Measurements from ENCODE around the gene DBN1. TPM values are rescaled to one million over a fixed set of nuclear protein-coding genes. Genes with fewer than 3 reads are reported as not detected.

The DBN1 gene
- total RNA-seq, 2 donors from 2014 or later, result 69.5 to 98.8 TPM

DNA sequence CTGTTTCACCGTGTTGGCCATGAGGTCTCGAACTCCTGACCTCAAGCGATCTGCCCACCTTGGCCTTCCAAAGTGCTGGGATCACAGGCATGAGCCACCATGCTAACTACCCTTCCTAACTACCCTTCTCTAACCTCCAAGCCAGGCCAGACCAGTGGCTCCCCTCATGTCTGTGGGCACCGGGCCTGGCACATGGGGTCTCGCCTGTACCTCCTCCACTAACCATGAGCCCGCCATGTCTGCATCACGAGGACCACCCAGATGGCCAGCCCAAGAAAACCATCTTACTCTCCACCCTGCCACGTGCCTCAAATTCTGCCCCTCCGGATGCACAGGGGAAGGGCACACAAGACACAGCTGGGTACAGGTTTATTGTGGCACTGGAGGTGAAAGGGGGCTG, 9.6 kb upstream of the DBN1 start:
- Mint-ChIP-seq H3K9me3 (no peaks in the 10 kb centered on the region), H3K4me1 (ENCODE audit: low read depth) (peaks cover 31% of the 10 kb centered on the region), H3K4me3 (no peak overlapping the region), H3K27me3 (ENCODE audit: low read depth) (no peaks in the 10 kb centered on the region), H3K36me3 (ENCODE audit: insufficient read depth in 2 of 2) (peaks cover 2 to 5% of the 10 kb centered on the region in 2 donors), H3K27ac (peak overlapping the region; percentile 36)
- ATAC-seq (replicated peaks in 1 of 2), result no peak
- no peak for DNase-seq

DNA sequence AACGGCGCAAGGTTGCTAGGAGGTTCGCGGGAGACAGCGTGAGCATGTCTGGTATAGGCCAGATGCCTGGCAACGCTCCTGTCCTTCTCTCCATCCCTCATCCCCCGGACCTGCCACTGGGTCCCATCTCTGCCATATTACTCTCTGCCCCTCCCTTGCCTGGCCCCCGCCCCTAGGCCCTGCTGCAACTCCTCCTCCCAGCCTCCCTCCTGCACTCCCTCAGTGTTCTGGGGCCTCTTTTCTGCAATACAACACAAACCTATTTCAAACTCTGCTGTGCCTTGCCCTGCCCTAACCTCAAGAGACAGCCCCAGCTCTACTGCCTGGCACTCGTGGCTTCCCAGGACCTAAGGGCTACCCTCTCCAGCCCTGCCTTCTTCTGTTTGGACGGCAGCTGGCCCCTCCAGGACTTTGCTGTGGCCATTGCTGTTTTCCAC, 8.9 kb upstream of the DBN1 start:
- peak overlapping the region; percentile 36 for H3K27ac Mint-ChIP-seq
- no peaks in the 10 kb centered on the region for H3K27me3 Mint-ChIP-seq (ENCODE audit: low read depth)
- no peaks in the 10 kb centered on the region for H3K9me3 Mint-ChIP-seq
- H3K36me3 Mint-ChIP-seq (ENCODE audit: insufficient read depth in 2 of 2), result peaks cover 2 to 5% of the 10 kb centered on the region in 2 donors
- no peak overlapping the region for H3K4me3 Mint-ChIP-seq
- ATAC-seq (replicated peaks in 1 of 2) (no peak), DNase-seq (no peak)
- peaks cover 36% of the 10 kb centered on the region for H3K4me1 Mint-ChIP-seq (ENCODE audit: low read depth)

DNA sequence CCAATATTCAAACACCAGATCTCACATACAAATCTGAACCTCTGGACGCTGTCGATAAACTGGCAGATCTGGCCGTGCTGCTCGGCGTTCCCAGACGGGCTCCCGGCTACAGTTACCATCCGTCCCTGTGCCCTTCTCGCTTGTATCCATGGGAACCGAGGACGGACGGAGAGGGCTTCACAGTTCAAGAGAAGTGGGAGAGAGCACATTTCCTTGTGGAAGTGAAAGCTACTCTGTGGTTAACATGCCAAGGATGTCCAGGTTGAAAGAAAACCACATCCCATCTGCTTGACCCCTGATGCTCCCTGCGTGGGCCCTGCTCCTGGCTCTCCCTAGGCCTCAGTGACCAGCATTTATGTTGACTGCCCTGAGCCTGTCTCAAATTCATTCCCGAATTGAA, 6.3 kb upstream of the DBN1 start:
- peak overlapping the region; percentile 100 for H3K27ac Mint-ChIP-seq
- no peak overlapping the region for H3K4me3 Mint-ChIP-seq
- no peaks in the 10 kb centered on the region for H3K9me3 Mint-ChIP-seq
- peaks cover 58% of the 10 kb centered on the region for H3K4me1 Mint-ChIP-seq (ENCODE audit: low read depth)
- ATAC-seq (replicated peaks in 1 of 2) (no peak), DNase-seq (no peak)
- no peaks in the 10 kb centered on the region for H3K27me3 Mint-ChIP-seq (ENCODE audit: low read depth)
- peaks cover 2 to 5% of the 10 kb centered on the region in 2 donors for H3K36me3 Mint-ChIP-seq (ENCODE audit: insufficient read depth in 2 of 2)

DNA sequence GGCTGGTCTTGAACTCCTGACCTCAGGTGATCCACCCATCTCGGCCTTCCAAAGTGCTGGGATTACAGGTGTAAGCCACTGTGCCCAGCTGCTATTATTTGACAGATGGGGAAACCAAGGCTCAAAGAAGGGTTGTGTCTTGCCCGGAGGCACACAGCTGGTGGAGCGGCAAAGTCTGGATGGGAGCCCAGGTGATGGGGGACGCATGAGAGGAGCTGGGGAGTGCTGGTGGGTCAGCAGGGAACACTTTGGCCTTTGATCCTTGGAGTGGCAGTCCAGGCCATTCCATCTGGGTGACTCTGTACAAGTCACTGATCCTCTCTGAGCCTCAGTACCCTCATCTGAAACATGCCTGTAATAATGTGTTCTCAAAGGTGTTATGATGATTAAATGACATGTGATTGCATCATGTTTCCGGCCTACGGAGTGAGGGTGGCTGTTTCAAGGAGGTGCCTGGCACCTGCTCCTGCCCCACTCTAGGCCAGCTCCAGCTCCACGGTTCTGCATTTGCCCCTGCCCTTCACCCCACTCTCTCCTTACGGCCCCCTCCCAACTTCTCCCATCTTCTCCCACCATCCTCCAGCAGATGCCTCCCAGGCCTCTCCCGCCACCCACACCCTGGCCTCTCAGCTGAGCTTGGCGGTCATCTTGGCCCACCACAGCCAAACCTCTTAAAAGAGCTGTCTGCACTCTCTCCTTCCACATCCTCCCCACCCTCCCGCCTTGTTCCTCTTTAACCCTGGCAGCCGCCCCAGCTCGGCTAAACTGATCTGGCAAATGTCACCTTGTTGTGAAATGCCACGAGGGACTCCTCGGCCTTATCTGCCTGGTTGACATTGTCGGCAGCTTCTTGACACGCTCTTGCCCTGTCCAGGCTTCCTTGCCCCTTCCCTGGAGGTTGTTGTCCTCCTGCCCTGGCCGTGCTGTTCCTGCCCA, 5.5 kb upstream of the DBN1 start:
- Mint-ChIP-seq H3K4me3 (peak overlapping the region; percentile 60 to 74), H3K27ac (peak overlapping the region; percentile 100), H3K27me3 (ENCODE audit: low read depth) (peaks cover 5% of the 10 kb centered on the region), H3K9me3 (no peaks in the 10 kb centered on the region), H3K36me3 (ENCODE audit: insufficient read depth in 2 of 2) (peaks cover 4 to 8% of the 10 kb centered on the region in 2 donors), H3K4me1 (ENCODE audit: low read depth) (peaks cover 66% of the 10 kb centered on the region)
- peak; percentile 87 to 88 for ATAC-seq (replicated peaks in 1 of 2)
- peak; percentile 60 to 75 for DNase-seq

DNA sequence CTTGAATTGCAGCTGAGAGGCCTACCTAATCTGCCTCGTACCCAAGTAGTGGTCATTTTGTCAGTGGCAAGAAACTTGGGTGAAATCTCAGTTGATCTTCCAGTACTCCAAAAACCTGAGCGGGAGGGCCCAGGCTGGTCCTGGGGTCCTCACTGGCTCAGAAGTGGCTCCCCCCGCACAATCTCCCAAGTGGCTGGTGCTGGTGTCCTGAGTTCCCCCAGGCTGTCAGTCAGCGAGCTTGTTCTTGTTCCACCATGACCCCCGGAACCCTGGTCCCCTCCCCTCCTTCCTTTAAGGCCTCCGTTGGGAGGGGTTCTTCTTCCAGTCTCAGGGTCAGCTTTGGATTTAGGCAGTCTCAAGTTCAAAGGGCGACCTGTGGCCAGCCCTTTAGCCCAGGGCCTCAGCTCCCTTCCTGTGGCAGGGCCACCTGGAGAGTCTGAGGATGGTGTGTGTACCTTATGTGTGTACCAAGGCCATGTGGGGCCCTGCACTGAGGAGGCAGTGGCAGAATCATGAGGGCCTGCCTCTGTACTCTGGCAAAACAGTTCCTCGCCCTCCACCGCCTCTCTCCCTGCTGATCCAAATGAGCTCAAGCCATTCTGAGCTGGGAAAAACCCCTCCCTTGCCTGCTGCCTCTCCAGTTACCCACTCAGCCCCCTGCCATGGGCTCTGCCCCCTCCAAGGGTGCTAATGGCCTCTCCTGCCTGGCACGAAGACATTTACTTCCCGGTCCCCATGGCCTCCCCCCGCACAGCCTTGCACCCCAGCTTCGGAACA, 4.5 kb upstream of the DBN1 start:
- H3K4me3 Mint-ChIP-seq, result peak overlapping the region in 1 of 2 donors; percentile 74
- no peaks in the 10 kb centered on the region for H3K9me3 Mint-ChIP-seq
- peaks cover 7% of the 10 kb centered on the region for H3K27me3 Mint-ChIP-seq (ENCODE audit: low read depth)
- DNase-seq (no peak), ATAC-seq (replicated peaks in 1 of 2) (no peak)
- H3K36me3 Mint-ChIP-seq (ENCODE audit: insufficient read depth in 2 of 2), result peaks cover 4 to 7% of the 10 kb centered on the region in 2 donors
- peaks cover 65% of the 10 kb centered on the region for H3K4me1 Mint-ChIP-seq (ENCODE audit: low read depth)
- peak overlapping the region; percentile 100 for H3K27ac Mint-ChIP-seq

DNA sequence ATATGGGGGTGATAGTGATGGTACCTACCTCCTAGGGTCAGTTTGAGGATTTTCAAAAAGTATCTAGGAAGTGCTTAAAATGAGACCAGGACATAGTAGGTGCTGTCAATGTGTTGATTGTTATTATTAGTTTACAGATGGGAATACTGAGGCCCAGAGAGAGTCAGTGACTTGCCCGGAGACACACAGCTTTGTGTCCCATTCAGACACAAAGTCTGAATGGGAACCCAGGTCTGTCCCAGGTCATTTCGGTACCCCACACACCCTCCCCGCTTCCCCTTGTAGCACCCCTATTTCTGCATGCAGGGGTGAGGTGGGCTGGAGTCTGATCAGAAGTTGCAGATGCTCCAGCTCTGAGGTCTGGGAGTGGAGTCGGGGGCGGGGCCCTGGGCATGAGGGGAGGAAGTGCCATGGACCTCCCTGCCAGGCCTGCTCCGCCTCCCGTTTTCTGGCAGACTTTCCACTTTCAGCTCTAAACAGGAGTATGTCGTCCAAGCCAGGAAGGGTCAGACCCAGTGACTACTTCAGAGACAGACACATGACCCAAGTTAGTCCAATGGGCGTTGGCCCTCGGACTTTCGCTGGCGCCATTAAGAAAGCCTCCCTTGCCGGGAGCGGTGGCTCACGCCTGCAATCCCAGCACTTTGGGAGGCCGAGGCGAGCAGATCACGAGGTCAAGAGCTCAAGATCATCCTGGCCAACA, 3.2 kb upstream of the DBN1 start:
- H3K9me3 Mint-ChIP-seq, result no peaks in the 10 kb centered on the region
- peaks cover 69% of the 10 kb centered on the region for H3K4me1 Mint-ChIP-seq (ENCODE audit: low read depth)
- H3K36me3 Mint-ChIP-seq (ENCODE audit: insufficient read depth in 2 of 2), result peaks cover 4 to 7% of the 10 kb centered on the region in 2 donors
- H3K27ac Mint-ChIP-seq, result peak overlapping the region; percentile 10
- DNase-seq, result no peak
- H3K4me3 Mint-ChIP-seq, result peak overlapping the region; percentile 33 to 38
- no peak for ATAC-seq (replicated peaks in 1 of 2)
- H3K27me3 Mint-ChIP-seq (ENCODE audit: low read depth), result peaks cover 7% of the 10 kb centered on the region

GRCh38 chr5:177475563-177476427, 2.4 kb upstream of the DBN1 start:
- DNase-seq (no peak), ATAC-seq (replicated peaks in 1 of 2) (no peak)
- peaks cover 74% of the 10 kb centered on the region for H3K4me1 Mint-ChIP-seq (ENCODE audit: low read depth)
- peak overlapping the region; percentile 20 for H3K27ac Mint-ChIP-seq
- H3K9me3 Mint-ChIP-seq, result no peaks in the 10 kb centered on the region
- H3K4me3 Mint-ChIP-seq, result peak overlapping the region; percentile 33 to 38
- H3K27me3 Mint-ChIP-seq (ENCODE audit: low read depth), result peaks cover 7% of the 10 kb centered on the region
- H3K36me3 Mint-ChIP-seq (ENCODE audit: insufficient read depth in 2 of 2), result peaks cover 4 to 7% of the 10 kb centered on the region in 2 donors

DNA sequence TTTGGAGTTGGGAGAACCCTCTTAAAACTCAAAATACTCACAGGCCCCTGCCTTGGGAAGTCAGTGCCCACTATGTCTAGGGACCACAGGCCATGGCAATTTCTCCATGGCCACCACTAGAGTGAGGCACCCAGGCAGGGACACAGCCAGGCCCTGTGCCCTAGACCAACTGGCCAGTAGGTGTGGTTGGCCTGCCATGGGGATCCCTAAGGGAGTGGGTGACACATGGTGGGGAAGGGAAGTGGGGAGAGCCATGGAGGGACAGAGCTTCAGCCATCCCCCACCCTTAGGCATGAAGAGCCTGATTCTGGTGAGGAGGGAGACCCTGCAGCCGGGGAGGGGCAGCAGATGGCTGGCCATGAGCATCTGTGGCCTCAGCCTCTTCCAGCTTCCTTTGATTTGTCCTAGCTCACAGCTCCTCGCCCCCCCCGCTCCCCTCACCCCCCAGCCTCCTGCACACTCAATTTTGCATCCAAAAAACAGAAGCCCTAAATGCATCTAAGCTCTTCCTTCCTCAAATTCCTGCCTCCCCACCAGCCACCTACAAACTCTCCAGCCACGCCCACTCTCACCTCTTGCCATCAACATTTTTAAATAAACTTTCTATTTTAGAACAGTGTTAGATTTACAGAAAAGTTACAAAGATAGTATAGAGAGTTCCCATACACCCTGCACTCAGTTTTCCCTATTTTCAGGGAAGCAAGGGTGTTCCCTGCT, 1.6 kb upstream of the DBN1 start:
- no peak for ATAC-seq (replicated peaks in 1 of 2)
- no peaks in the 10 kb centered on the region for H3K9me3 Mint-ChIP-seq
- peak overlapping the region; percentile 20 for H3K27ac Mint-ChIP-seq
- no peak for DNase-seq
- H3K27me3 Mint-ChIP-seq (ENCODE audit: low read depth), result peaks cover 7% of the 10 kb centered on the region
- H3K36me3 Mint-ChIP-seq (ENCODE audit: insufficient read depth in 2 of 2), result peaks cover 4 to 9% of the 10 kb centered on the region in 2 donors
- H3K4me3 Mint-ChIP-seq, result peak overlapping the region; percentile 85 to 90
- peaks cover 76% of the 10 kb centered on the region for H3K4me1 Mint-ChIP-seq (ENCODE audit: low read depth)

- peak overlapping the region; percentile 85 to 90 for H3K4me3 Mint-ChIP-seq
- ATAC-seq (replicated peaks in 1 of 2) (no peak), DNase-seq (no peak)
- peaks cover 7% of the 10 kb centered on the region for H3K27me3 Mint-ChIP-seq (ENCODE audit: low read depth)
- peak overlapping the region; percentile 47 for H3K27ac Mint-ChIP-seq
- peaks cover 72% of the 10 kb centered on the region for H3K4me1 Mint-ChIP-seq (ENCODE audit: low read depth)
- H3K9me3 Mint-ChIP-seq, result no peaks in the 10 kb centered on the region
- peaks cover 3 to 8% of the 10 kb centered on the region in 2 donors for H3K36me3 Mint-ChIP-seq (ENCODE audit: insufficient read depth in 2 of 2)
Observed at GRCh38 chr5:177474002-177474476, 605 bp upstream of the DBN1 start.

DNA sequence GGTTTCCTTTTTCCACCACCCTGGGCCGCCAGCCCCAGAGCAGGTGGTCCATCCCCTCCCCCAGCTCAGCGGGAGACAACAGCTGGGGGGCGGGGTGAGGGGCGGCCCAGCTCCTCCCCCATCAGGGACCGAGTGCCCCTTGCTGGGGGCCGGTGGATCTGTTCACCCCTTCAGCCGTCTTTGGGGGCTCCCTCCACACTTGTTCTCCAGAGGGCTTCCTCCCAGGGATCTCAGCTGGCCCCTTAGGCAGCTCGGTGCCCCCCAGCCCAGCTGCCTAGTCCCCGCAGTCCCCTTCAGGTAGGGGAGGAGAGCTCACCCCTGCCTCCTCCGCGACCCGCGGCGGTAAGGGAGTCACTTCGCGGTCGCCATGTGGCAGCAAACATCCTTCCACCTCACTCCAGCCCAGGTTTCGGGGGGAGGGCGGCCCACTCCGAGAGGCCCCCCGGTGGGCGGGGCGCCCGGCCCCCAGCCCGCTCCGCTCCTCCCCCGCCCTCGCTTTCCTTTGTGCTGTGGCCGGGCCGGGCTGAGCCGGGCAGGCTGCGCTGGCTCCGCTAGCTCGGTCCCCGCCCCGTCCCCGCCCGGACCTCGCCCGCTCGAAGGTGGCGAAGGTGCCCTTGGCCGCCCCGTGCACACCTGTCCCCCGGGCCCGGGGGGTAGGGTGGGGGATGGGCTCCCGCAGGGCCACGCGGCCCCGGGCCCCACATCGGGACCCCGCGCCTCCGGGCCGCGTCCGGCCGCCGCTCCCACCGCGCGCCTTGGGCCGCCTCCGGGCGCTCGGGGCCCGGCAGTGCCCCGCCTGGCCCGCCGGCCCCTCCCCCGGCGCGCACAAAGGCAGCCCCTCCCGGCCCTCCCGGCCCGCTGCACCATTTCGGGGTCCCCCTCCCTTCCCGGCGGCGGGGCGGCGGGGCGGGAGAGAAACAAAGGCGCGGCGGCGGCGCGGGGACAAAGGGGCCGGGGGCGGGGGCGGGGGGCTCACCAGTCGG, 683 bp downstream of the DBN1 start:
- ATAC-seq (replicated peaks in 1 of 2) (peak; percentile 71 to 76), DNase-seq (peak; percentile 82 to 89)
- H3K27me3 Mint-ChIP-seq (ENCODE audit: low read depth), result peaks cover 7% of the 10 kb centered on the region
- H3K27ac Mint-ChIP-seq, result peak overlapping the region; percentile 42
- H3K9me3 Mint-ChIP-seq, result no peaks in the 10 kb centered on the region
- peaks cover 2 to 5% of the 10 kb centered on the region in 2 donors for H3K36me3 Mint-ChIP-seq (ENCODE audit: insufficient read depth in 2 of 2)
- peaks cover 59% of the 10 kb centered on the region for H3K4me1 Mint-ChIP-seq (ENCODE audit: low read depth)
- H3K4me3 Mint-ChIP-seq, result peak overlapping the region; percentile 77 to 82

All from activated T-cell treated with anti-CD3 and anti-CD28 coated beads, Interleukin-2, amount 50 U/mL, for 72 hours (primary cell).